Prostate gland (tissue), 2 donors: ENCODE measurements around the gene MYO1H.

Experiments used
- POLR2A ChIP-seq: fragments of 450-650 bp; IDR thresholded peaks from one replicate; pipeline ENCODE4 v1.6.1; 2016; ENCODE audit warnings: antibody characterized with exemption, mild to moderate bottlenecking
- TF ChIP-seq, protein P1 (sequence below), 4 experiments: fragments of 200-600 bp in 2 of 4; fragments of 450-650 bp in 2 of 4; sonication (generic) in 2 of 4; IDR thresholded peaks; 1 replicate in 3 of 4; 2 replicates in 1 of 4; pipeline ENCODE4 v1.5.1; 2016 to 2019; ENCODE audit warnings: antibody characterized with exemption in 4 of 4, mild to moderate bottlenecking in 2 of 4, moderate library complexity in 2 of 4

- no peak for TF ChIP-seq POLR2A
- TF ChIP-seq, protein P1, sequence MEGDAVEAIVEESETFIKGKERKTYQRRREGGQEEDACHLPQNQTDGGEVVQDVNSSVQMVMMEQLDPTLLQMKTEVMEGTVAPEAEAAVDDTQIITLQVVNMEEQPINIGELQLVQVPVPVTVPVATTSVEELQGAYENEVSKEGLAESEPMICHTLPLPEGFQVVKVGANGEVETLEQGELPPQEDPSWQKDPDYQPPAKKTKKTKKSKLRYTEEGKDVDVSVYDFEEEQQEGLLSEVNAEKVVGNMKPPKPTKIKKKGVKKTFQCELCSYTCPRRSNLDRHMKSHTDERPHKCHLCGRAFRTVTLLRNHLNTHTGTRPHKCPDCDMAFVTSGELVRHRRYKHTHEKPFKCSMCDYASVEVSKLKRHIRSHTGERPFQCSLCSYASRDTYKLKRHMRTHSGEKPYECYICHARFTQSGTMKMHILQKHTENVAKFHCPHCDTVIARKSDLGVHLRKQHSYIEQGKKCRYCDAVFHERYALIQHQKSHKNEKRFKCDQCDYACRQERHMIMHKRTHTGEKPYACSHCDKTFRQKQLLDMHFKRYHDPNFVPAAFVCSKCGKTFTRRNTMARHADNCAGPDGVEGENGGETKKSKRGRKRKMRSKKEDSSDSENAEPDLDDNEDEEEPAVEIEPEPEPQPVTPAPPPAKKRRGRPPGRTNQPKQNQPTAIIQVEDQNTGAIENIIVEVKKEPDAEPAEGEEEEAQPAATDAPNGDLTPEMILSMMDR (IDR thresholded peaks at IDR 0.05) = no peak
These were observed 142.4 kb downstream of the MYO1H start for GRCh38 chr12:109489955-109490565.
